ENCODE results near the gene SELENON. TPM values are rescaled to one million over a fixed set of nuclear protein-coding genes. Genes with fewer than 3 reads are reported as not detected.

SELENON gene, protein sequence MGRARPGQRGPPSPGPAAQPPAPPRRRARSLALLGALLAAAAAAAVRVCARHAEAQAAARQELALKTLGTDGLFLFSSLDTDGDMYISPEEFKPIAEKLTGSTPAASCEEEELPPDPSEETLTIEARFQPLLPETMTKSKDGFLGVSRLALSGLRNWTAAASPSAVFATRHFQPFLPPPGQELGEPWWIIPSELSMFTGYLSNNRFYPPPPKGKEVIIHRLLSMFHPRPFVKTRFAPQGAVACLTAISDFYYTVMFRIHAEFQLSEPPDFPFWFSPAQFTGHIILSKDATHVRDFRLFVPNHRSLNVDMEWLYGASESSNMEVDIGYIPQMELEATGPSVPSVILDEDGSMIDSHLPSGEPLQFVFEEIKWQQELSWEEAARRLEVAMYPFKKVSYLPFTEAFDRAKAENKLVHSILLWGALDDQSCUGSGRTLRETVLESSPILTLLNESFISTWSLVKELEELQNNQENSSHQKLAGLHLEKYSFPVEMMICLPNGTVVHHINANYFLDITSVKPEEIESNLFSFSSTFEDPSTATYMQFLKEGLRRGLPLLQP
- 38.3 and 45.1 TPM in 2 replicates for total RNA-seq (2014; rRNA removed; shearing (Covaris generic))
- polyA plus RNA-seq (2015; cell fraction: cytosol; rRNA removed) = 199 and 253 TPM in 2 replicates
- polyA plus RNA-seq (2015; cell fraction: nucleus; rRNA removed) = 54.8 and 89.7 TPM in 2 replicates

- DNase-seq (ENCODE audit: low read depth, low spot score) = peak; percentile 45
- in situ Hi-C loops (cut with HindIII; ENCODE audit: low pct_unique_long_range_greater_than_20kb, low sequenced_read_pairs) = no loop called here
Measured at GRCh38 chr1:25799935-25800702, at the start of gene SELENON. TSS of gene SELENON (plus strand) at chr1:25800193. CDS start at chr1:25800231, 38 bp downstream.

- no peak for DNase-seq (ENCODE audit: low read depth, low spot score)
- in situ Hi-C loops (cut with HindIII; ENCODE audit: low pct_unique_long_range_greater_than_20kb, low sequenced_read_pairs) = no loop called here
Measured at GRCh38 chr1:25750923-25751605, 48.9 kb upstream of the SELENON start.

DNA sequence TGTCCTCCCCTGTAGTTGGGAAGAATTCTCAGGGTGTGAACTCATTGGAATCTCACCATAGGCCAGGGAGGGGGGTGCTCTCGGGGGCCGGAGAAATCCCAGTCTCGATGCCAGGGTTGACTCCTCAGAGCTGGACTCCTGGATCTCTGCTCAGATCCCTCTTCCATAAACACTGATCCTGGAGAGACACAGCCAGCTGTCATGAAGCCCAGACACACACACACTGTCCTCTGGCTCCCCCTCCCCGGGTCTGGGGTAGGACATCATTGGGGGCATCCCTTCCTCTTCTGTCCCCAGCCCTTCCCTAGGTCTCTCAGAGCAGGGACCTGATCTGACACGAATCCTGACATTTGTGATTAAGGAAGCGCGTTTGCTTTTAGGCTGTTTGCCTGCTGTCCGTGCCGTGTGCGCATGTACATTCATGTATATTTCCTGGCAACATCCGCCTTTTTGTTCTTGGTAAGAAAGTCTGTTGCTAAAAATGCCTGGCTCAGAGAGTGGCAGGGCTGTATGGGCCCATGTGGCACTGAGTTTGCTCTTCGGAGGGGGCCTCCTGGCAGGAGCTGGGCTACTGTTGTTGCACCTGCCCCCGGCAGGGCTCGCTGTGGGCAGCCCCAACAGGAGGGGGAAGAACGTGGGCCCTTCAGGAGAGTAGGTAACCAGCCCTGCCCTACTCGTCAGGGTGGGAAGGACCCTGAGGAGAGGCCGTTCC is 45.4 kb upstream of the SELENON start:
- in situ Hi-C loops (cut with HindIII; ENCODE audit: low pct_unique_long_range_greater_than_20kb, low sequenced_read_pairs) = no loop called here
- no peak for DNase-seq (ENCODE audit: low read depth, low spot score)

GRCh38 chr1:25755475-25756125 is 44.4 kb upstream of the SELENON start:
- no peak for DNase-seq (ENCODE audit: low read depth, low spot score)
- in situ Hi-C loops (cut with HindIII; ENCODE audit: low pct_unique_long_range_greater_than_20kb, low sequenced_read_pairs) = no loop called here

GRCh38 chr1:25756215-25756614 is 43.8 kb upstream of the SELENON start:
- DNase-seq (ENCODE audit: low read depth, low spot score) = no peak
- in situ Hi-C loops (cut with HindIII; ENCODE audit: low pct_unique_long_range_greater_than_20kb, low sequenced_read_pairs) = no loop called here

GRCh38 chr1:25757151-25757845 is 42.7 kb upstream of the SELENON start:
- in situ Hi-C loops (cut with HindIII; ENCODE audit: low pct_unique_long_range_greater_than_20kb, low sequenced_read_pairs) = no loop called here
- DNase-seq (ENCODE audit: low read depth, low spot score) = no peak

- no peak for DNase-seq (ENCODE audit: low read depth, low spot score)
- in situ Hi-C loops (cut with HindIII; ENCODE audit: low pct_unique_long_range_greater_than_20kb, low sequenced_read_pairs) = no loop called here
Measured at GRCh38 chr1:25757846-25758185, 42.2 kb upstream of the SELENON start.

GRCh38 chr1:25758466-25759070 is 41.4 kb upstream of the SELENON start:
- in situ Hi-C loops (cut with HindIII; ENCODE audit: low pct_unique_long_range_greater_than_20kb, low sequenced_read_pairs) = no loop called here
- no peak for DNase-seq (ENCODE audit: low read depth, low spot score)

DNA sequence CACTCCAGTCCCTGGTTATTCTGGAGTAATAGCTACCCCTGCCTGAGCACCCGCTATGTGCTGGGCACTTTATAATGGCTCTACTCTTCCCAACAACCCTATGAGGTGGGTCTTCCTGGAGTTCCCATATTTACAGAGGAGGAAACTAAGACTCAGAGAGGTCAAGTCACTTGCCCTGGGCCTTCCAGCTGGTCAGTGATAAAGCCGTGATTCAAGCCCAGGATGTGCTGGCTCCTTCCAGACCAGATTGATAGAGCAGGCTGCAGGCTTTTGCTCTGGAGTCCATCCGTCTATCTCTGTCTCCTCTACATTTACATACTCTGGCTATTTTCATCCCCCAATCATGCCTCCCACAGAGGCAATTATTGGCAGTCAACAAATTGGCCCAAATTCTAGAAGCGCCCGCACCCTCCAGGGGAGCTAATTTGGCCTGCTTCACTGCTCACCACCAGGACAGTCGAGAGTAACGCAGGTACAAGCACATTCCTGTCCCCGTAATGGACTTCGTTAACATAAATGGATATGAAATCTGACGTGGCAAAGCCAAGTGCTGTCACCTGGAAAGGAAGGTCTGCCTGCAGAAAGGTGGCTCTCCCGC is 39.8 kb upstream of the SELENON start:
- in situ Hi-C loops (cut with HindIII; ENCODE audit: low pct_unique_long_range_greater_than_20kb, low sequenced_read_pairs) = no loop called here
- no peak for DNase-seq (ENCODE audit: low read depth, low spot score)

DNA sequence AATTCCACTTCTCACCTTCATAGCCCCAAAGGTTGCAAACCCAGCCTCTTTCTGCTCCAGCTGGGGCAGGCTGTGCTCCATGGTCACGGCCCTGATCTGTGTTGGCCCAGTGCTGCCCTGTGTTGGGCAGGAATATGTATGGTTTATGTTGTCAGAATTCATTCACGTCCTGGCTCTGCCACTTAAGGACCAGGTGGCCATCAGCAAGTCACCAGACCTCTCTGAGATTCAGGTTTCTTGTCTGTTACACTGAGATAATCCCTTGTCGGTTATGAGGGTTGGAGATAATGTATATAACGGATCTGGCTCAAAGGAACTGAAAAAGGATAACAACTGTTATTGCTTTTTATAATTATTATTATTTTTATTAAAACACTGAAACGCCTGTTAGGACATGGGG is 39.1 kb upstream of the SELENON start:
- no peak for DNase-seq (ENCODE audit: low read depth, low spot score)
- in situ Hi-C loops (cut with HindIII; ENCODE audit: low pct_unique_long_range_greater_than_20kb, low sequenced_read_pairs) = no loop called here

DNA sequence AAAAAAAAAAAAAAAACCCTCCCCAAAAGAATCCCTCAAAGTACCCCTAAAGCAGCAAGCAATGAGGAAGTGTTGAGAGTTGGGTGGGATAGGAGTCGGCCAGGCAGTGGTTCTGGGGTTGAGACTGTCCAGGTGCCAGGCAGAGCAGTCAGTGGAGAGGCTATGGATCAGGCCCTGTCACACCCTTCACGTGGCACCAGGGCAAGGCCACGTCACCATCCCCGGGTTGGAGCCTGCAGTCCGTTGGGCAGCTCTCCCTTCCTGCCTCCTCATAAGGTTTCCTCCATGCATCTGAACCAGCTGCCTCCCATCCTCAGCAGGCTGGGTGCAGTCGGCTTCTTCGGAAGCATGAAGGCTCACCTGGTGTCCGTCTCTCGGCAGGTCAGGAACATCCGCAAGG is 36.5 kb upstream of the SELENON start:
- no peak for DNase-seq (ENCODE audit: low read depth, low spot score)
- in situ Hi-C loops (cut with HindIII; ENCODE audit: low pct_unique_long_range_greater_than_20kb, low sequenced_read_pairs) = no loop called here

DNA sequence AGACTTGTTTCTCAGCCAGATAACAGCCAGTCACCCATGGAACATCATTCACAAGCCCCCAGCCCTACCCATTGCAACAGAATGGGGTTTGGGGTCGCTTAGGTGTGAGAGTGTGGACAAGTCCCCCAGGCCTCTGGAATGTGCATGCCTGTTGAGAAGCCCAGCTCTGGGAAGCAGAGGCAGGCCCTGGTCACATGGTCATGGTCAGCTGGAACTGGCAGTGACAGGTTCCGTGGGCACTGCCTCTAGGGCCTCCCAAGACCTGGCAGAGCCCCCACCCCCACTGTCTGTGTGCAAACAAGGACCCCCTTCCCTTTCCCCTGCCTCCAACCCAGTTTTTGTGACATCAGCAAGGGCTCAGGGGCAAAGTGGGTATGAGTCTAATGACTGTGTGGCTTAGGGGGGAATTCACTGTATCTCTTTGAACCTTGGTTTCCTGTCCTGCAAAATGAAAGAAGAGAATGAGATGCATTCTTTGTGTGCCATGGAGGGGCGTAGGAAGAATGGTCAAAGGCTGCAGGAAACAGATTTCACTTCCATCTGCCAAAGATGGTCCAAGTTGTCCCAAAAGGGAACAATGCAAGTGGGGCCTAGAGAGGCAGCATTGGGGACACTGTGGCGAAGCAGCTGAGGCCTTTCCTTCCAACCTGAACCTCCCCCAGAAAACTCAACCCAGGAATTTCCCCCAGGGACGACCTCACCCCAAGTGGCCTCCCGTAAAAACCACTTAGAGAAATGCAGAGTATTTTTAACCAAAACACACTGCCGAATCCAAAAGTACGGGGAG is 34.7 kb upstream of the SELENON start:
- no peak for DNase-seq (ENCODE audit: low read depth, low spot score)
- in situ Hi-C loops (cut with HindIII; ENCODE audit: low pct_unique_long_range_greater_than_20kb, low sequenced_read_pairs) = no loop called here

DNA sequence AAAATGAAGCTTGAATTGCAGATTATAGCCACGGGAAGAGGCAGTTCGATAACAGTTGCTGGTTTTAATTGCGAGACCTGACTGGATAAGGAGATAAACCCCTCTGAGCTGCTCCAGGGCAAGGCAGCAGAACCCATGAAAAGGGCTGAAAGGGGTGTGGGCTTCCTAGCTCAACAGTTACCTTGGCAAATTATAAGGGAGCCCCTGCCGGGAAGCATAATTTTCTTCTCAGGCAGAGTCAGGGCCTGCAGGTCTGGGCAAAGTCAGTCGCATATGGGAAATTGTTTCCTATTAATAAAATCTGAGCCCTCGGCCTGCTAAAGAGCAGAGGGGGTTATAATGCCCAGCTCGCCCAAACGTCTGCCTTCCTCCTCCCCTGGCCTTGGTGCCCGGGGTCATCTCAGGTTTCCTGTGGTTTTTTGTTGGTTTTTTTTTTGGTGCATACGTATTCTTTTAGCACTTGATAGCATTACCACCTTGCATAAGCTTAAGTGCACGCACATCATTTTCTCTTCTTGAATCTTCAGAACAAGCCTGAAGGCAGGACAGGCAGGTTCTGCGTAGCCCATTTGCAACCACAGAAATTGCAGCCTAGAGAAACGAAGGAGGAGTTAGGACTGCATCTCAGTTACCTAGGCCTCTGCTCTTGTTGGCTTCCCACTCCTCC is 33.9 kb upstream of the SELENON start:
- in situ Hi-C loops (cut with HindIII; ENCODE audit: low pct_unique_long_range_greater_than_20kb, low sequenced_read_pairs) = no loop called here
- no peak for DNase-seq (ENCODE audit: low read depth, low spot score)

DNA sequence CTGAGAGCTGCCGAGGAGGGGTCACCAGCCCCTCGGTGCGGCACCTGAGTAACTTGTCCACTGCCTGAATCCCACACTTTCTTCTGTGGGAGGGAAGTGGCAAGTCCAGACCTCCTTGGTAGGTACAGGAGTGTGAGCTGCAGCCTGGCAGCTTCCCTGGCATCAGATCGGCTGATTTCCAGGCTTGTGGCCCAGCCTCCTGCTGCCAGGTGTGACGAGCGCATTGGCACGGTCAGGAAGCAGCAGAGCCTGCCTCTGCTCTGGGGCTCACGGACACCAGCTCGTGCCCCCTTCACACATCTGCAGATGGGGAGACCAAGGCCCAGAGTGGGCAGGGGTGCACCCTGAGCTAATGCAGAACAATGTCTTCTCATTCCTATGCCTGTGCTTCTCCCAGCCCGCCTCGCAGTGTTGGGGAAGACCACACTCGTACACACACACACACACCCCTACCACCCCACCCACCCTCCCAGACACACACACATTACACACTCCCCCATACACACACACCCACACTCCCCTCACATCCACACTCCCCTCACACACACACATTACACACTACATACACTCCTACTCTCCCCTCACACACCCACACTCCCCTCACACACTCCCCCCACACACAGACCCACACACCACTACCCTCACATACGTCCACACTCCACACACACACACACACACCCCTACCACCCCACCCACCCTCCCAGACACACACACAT is 33.1 kb upstream of the SELENON start:
- DNase-seq (ENCODE audit: low read depth, low spot score) = no peak
- in situ Hi-C loops (cut with HindIII; ENCODE audit: low pct_unique_long_range_greater_than_20kb, low sequenced_read_pairs) = no loop called here

Data from SK-MEL-5 (cell line).